GM12864 (cell line): ENCODE measurements around the gene SLC43A3.

Experiments
- DNase-seq: peaks from one replicate; pipeline ENCODE4 v3.0.0-alpha.2; 2011; ENCODE audit warnings: low read depth
- H3K4me3 ChIP-seq: 2 replicates; pipeline ENCODE4 v1.5.1; 2011; ENCODE audit warnings: mild to moderate bottlenecking, low read depth, low read length, control low read depth
- CTCF ChIP-seq: IDR thresholded peaks from 2 replicates; pipeline ENCODE4 v1.5.1; 2011; ENCODE audit warnings: low read depth, mild to moderate bottlenecking, moderate library complexity, low read length, control low read depth, inconsistent platforms; ENCODE audit errors: missing control alignments

SLC43A3 gene

GRCh38 chr11:57426929-57427726 lies at the start of gene SLC43A3:
TSS of gene SLC43A3 (minus strand) at chr11:57427121. CDS start at chr11:57426172, 949 bp downstream.
- no peak for TF ChIP-seq CTCF
- peak within 1 kb of the TSS; percentile 85 for H3K4me3 ChIP-seq
- no peak for DNase-seq

- DNase-seq = no peak
- H3K4me3 ChIP-seq = peak overlapping the region; percentile 44
Observed at GRCh38 chr11:57476047-57476756, 49.3 kb upstream of the SLC43A3 start.

GRCh38 chr11:57475671-57476046 lies 48.7 kb upstream of the SLC43A3 start:
- no peak for TF ChIP-seq CTCF
- DNase-seq = no peak
- H3K4me3 ChIP-seq = no peak overlapping the region

More at GRCh38 chr11:57476047-57476756, 49.3 kb upstream of the SLC43A3 start:
- TF ChIP-seq CTCF = no peak

GRCh38 chr11:57475191-57475590 lies 48.3 kb upstream of the SLC43A3 start:
- H3K4me3 ChIP-seq = no peak overlapping the region
- TF ChIP-seq CTCF = no peak
- no peak for DNase-seq

GRCh38 chr11:57474803-57475115 lies 47.8 kb upstream of the SLC43A3 start:
- DNase-seq = no peak
- TF ChIP-seq CTCF = no peak
- H3K4me3 ChIP-seq = no peak overlapping the region

- no peak for DNase-seq
- no peak overlapping the region for H3K4me3 ChIP-seq
- no peak for TF ChIP-seq CTCF
Observed at GRCh38 chr11:57474017-57474802, 47.3 kb upstream of the SLC43A3 start.
